WERI-Rb-1 (cell line): ENCODE measurements around the gene DIP2B.

Experiments
- DNase-seq: peaks from one replicate; pipeline ENCODE4 v3.0.0-alpha.2; 2020
- H3K27ac ChIP-seq: fragments of 250-450 bp; sonication (Bioruptor Pico); 2 replicates; pipeline ENCODE4 v1.5.1; 2020; ENCODE audit warnings: mild to moderate bottlenecking, moderate library complexity
- H3K27me3 ChIP-seq: fragments of 250-450 bp; sonication (Bioruptor Pico); 2 replicates; pipeline ENCODE4 v1.5.1; 2021; ENCODE audit warnings: mild to moderate bottlenecking, low read depth, moderate library complexity; ENCODE audit not compliant: insufficient read depth, severe bottlenecking
- H3K36me3 ChIP-seq: fragments of 250-450 bp; sonication (Bioruptor Pico); 2 replicates; pipeline ENCODE4 v1.5.1; 2020; ENCODE audit warnings: mild to moderate bottlenecking, moderate library complexity
- H3K4me3 ChIP-seq: 2 replicates; pipeline ENCODE4 v1.5.1; 2011; ENCODE audit warnings: low read depth, mild to moderate bottlenecking, control low read depth, low read length
- H3K9me3 ChIP-seq: fragments of 250-450 bp; sonication (Bioruptor Pico); 2 replicates; pipeline ENCODE4 v1.5.1; 2021; ENCODE audit warnings: mild to moderate bottlenecking, moderate library complexity; ENCODE audit not compliant: severe bottlenecking
- TF ChIP-seq, protein P1 (sequence below): IDR thresholded peaks from 2 replicates; pipeline ENCODE4 v1.5.1; 2011; ENCODE audit warnings: low read depth, mild to moderate bottlenecking, control low read depth, inconsistent platforms, low read length

DIP2B gene

DNA sequence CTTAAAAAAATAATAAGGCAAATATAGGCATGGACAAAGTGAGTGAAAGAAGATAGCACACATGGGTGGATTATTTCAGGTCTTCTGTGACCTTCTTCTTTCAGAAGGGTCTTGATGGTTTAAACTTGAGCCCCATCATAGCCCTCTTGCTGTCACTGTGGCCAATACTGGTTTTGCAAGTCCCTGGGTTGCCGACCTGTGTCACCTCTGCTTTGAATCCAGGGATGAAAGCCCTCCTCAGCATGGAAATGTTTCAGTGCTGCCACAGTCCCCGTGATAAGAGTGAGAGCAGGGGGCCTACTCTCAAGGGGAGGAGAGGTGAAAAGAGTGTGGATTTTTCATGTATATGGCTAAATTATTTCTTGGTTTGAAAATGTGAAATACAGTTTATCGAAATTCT is 228.9 kb downstream of the DIP2B start:
- DNase-seq = no peak
- Histone ChIP-seq H3K27ac (no peak overlapping the region), H3K27me3 (no peaks in the 10 kb centered on the region), H3K36me3 (peaks cover 41% of the 10 kb centered on the region), H3K9me3 (no peaks in the 10 kb centered on the region), H3K4me3 (no peak overlapping the region)
- TF ChIP-seq, protein P1, sequence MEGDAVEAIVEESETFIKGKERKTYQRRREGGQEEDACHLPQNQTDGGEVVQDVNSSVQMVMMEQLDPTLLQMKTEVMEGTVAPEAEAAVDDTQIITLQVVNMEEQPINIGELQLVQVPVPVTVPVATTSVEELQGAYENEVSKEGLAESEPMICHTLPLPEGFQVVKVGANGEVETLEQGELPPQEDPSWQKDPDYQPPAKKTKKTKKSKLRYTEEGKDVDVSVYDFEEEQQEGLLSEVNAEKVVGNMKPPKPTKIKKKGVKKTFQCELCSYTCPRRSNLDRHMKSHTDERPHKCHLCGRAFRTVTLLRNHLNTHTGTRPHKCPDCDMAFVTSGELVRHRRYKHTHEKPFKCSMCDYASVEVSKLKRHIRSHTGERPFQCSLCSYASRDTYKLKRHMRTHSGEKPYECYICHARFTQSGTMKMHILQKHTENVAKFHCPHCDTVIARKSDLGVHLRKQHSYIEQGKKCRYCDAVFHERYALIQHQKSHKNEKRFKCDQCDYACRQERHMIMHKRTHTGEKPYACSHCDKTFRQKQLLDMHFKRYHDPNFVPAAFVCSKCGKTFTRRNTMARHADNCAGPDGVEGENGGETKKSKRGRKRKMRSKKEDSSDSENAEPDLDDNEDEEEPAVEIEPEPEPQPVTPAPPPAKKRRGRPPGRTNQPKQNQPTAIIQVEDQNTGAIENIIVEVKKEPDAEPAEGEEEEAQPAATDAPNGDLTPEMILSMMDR = no peak

DNA sequence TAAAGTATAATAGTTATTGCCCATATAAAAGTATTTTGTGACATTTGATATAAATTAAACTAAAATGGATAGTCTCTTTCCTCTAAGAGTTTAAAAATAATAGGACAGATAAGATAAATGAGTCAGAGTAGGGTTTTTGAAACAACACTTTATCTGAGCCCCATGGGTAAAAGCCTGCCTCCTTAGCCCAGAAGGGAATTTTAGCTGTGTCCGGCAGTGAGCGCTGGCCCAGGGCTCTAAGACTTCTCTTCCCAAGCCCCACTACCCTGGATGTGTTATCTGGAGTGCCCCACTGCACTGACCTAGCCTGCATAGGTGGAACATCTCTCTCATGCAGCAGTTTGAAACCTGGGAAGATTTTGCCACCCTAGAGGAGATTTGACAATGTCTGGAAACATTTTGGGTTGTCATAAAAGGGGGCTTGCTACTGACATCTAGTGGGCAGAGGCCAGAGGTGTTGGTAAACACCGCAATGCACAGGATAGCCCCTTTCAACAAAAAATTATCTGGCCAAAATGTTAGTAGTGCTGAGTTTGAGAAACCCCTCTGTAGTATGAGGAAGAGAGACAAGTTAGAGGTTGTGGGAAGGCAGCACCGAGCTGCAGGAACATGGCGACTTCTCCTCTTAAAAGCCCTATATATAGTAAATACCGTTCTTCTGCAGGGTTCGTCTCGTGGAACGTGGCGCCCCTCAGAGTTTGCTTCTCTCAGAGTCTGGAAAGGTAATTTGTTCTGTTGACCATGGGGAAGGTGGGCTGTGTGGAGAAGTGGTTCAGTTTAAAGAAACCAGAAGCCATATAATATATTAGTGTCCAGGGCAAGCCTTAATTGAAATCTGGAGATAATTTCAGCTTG is 229.9 kb downstream of the DIP2B start:
- Histone ChIP-seq H3K36me3 (peaks cover 43% of the 10 kb centered on the region), H3K27me3 (no peaks in the 10 kb centered on the region), H3K9me3 (no peaks in the 10 kb centered on the region), H3K4me3 (no peak overlapping the region), H3K27ac (no peak overlapping the region)
- peak; percentile 38 for DNase-seq
- TF ChIP-seq, protein P1 = peak; percentile 74

DNA sequence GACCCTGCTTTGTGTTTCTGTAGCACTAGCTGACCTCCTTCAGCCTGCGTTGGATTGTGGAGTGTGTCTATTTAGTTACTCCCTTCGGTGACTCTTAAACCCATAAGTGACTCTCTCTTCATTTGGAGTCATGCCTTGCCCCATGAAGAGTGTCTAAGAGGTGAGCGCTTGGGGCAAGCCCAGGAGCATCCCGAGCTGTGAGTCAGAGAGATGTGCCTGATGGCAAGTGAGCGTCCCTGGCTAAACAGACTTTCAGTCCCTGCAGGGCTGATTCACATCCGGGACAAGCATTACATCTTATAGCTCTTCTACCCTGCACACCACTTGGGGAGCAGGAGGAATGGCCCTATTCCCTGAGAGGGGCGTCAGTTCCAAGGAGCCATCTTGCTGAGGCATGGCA is 234.8 kb downstream of the DIP2B start:
- H3K9me3 ChIP-seq = no peaks in the 10 kb centered on the region
- no peak for DNase-seq
- H3K36me3 ChIP-seq = peaks cover 53% of the 10 kb centered on the region
- H3K27me3 ChIP-seq = no peaks in the 10 kb centered on the region
- H3K27ac ChIP-seq = no peak overlapping the region
- H3K4me3 ChIP-seq = no peak overlapping the region
- TF ChIP-seq, protein P1 = no peak

DNA sequence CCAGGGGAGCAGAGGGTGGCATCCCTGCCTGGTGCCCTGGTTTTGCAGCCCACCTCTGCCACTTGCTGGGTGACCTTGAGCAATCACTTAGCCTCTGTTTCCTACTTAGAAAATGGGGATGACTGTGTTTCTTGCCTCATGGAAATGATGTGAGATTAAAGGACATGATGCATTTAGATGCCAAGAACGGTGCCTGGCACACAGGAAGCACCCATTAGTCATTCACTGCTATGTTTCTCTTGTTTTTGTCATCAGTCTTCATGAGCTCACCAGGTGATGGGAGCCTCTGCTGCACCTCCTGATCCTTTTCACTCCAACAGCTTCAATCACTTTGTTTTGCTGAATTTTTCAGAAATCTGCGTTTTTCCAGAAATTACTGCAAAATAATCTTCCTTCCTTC is 235.5 kb downstream of the DIP2B start:
- no peak for DNase-seq
- TF ChIP-seq, protein P1 = no peak
- H3K36me3 ChIP-seq = peaks cover 49% of the 10 kb centered on the region

DNA sequence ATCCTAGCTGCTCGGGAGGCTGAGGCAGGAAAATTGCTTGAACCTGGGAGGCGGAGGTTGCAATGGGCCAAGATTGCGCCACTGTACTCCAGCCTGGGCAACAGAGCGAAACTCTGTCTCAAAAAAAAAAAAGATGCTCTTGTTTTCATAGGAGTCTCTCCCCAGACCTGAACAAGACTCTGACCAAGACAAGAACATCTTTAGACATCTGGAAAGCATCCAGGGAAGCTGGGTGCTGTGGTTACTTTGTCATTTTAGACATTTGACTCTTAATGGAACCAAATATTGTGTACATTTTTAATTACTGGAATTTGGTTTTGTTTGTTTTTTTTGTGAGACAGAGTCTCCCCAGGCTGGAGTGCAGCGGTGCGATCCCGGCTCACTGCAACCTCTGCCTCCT is 238.0 kb downstream of the DIP2B start:
- DNase-seq = no peak
- TF ChIP-seq, protein P1 = no peak
- no peaks in the 10 kb centered on the region for H3K9me3 ChIP-seq
- H3K27me3 ChIP-seq = no peaks in the 10 kb centered on the region
- no peak overlapping the region for H3K4me3 ChIP-seq
- no peak overlapping the region for H3K27ac ChIP-seq
- H3K36me3 ChIP-seq = peaks cover 53% of the 10 kb centered on the region

More for the DNA sequence above, 235.5 kb downstream of the DIP2B start:
- Histone ChIP-seq H3K9me3 (no peaks in the 10 kb centered on the region), H3K27ac (no peak overlapping the region), H3K27me3 (no peaks in the 10 kb centered on the region), H3K4me3 (no peak overlapping the region)
